GM18861 (cell line): ENCODE results near the gene N4BP3.
A peak's percentile ranks its signal among the peaks of the same experiment; 100 is the strongest.

ENCODE experiments used
- ATAC-seq: cut with Tn5 transposase; IDR thresholded peaks from one replicate; pipeline ENCODE4 v1.9.1; 2021; ENCODE audit not compliant: unreplicated experiment

N4BP3 gene

DNA sequence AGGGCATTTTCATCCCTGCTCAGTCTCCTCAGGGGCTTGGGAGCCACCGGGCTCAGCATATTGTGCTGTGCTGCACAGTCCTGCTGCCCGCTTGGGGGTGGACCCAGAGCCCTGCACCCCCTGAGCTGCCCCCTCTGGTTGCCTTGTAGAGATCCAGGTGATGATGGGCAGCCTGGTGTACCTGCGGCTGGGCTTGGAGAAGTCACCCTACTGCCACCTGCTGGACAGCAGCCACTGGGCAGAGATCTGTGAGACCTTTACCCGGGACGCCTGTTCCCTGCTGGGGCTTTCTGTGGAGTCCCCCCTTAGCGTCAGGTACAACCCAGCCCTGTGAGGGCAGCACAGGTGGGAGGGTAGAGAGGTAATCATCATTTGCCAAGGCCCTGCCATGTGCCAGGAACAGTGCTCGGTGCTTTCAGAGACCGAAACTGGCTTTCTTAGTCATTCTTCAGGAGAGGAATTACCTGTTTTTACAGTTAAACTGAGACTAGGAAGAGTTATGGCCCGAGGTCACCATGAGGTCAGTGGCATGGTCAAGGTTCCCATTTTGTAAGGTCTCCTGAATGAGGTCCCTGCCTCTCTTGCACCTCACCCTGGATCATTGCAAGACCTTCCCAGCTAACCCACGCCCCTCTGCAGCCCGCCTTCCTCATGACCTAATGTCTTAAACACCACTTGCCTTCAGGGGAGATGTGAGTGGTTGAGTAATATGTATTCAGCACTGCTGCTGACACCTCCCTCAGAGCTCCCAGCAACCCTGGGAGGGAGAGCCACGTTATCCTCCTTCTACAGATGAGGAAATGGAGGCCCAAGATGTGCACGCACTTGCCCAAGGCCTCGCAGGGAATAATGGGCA, 32.9 kb downstream of the N4BP3 start:
- ATAC-seq: no peak

- no peak for ATAC-seq
These were observed 34.1 kb downstream of the N4BP3 start for GRCh38 chr5:178147406-178147805.

- no peak for ATAC-seq
These were observed 36.0 kb downstream of the N4BP3 start for GRCh38 chr5:178149199-178149932.

GRCh38 chr5:178150977-178151734, 37.8 kb downstream of the N4BP3 start:
- ATAC-seq: no peak

DNA sequence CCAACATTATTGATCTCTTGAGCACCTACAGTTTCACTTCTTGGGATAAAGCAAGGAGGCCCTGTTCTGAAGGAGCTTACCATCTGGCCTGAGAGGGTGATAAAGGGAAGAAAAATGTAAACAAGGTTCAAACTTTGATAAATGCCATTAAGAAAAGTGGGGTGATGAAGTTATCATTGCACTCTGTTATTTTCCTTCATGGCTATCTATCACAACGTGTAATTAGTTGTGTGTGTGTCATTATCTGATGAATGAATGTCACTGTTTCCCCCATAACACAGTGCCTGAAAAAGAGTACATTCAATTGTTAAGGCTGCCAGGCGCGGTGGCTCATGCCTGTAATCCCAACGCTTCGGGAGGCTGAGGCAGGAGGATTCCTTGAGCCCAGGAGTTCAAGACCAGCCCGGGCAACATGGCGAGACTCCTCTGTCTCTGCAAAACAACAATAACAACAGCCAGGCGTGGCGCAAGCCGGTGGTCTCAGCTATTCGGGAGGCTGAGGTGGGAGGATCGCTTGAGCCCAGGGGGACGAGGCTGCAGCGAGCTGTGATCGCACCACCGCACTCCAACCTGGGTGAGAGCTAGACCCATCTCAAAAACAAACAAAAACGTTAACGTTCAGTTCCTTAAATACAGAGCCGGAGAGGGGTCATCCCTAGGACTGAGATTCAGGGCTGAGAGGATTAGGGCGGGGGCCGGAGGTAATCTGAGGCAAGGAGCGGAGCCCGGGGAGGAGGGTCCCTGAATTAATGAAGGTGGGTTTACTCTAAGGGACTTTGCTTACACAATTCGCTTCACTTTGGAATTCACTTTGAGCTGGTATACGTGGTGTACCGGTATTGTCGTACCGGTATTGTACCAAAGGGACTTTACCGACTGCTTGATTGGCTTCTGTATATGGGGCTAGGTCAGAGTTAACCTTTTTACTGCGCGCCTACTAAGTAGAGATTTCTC, 39.4 kb downstream of the N4BP3 start:
- ATAC-seq: no peak

DNA sequence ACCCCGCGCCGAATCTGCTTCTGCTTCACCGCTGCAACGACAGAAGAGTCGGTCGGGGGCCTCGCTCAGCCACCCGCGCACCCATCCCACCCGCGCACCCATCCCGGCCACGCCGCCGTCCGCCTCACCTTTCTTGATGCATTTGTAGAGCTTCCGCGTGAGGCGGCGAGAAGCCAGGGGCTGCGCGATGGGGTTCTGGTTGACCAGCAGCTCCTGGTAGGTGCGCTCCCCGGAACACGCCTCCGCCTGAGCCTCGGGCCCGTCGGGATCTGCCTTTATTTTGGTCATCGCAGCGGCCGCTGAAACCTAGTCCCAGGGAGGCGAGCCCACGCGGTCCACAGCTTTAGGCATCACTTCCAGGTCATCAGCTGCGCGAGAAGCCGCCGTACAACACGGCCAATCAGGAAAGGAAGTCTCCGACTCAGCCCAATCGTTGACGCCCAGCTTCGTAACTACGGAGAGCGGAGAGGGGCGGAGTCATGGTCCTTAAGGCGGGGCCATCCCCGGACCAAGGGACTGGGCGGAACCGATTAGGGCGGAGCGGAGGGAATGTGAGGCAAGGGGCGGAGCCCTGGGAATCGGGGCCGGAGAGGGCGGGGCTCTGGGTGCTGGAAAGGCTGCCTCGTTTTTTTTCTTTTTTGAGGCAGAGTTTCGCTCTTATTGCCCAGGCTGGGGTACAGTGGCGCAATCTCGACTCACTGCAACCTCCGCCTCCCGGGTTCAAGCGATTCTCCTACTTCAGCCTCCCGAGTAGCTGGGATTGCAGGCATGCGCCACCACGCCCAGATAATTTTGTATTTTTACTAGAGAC, 40.4 kb downstream of the N4BP3 start, which contains the start of gene NHP2:
TSS of gene NHP2 (minus strand) at position 356 of the 811 bp plus-strand sequence. CDS start at position 288, 68 bp downstream.
- peak; percentile 97 for ATAC-seq

DNA sequence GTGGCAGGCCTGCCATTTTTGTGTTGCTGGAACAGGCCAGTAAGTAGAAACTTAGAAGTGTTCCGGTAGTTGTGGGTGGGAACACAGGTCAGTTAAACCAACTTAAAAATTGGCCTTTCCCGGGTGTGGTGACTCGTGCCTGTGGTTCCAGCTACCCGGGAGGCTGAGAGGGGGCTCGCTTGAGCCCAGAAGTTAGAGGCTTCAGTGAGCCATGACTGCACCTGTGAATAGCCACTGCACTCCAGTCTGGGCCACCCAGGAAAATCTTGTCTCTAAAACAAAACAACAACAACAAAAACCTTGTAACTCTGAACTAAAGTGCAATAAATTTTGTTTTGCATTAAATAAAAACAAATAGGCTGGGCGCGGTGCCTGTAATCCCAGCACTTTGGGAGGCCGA, 41.7 kb downstream of the N4BP3 start:
- ATAC-seq: no peak

DNA sequence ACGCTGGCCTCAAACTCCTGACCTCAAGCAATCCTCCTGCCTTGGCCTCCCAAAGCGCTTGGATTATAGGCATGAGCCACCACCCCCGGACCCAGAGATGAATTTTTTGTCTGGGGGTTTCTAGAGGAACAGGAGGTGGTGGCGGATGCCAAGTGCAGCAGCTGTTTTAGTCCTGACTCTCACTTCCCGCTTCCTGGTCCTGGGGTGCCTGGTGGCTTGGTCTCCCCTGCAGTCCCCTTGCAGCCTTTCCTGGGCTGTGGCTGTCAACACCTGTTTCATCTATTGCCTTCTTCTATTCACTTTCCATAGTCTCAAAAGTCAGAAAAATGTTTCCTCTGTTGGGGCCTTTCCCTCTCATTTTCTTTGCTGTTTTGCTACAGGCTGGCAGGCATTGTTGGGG, 46.8 kb downstream of the N4BP3 start:
- no peak for ATAC-seq

DNA sequence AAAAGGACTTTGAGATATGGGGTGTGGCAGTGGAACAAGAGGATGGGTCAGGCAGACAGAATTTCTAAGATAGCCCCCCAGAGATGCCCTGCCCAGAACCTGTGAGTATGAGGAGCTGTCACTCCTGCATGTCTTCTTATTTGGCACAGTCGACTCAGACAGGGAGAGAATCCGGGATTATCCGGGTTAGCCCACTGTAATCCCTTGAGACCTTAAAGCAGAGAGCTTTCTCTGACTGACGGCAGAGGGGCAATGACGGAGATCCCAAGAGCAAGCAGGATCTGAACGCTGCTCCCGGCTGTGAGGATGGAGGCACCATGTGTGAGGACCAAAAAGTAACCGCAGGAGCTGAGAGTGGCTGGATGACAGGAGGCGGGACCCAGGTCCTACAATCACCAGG, 49.1 kb downstream of the N4BP3 start:
- ATAC-seq: no peak

- ATAC-seq: peak; percentile 89
These were observed 50.7 kb downstream of the N4BP3 start for GRCh38 chr5:178163772-178164735.

DNA sequence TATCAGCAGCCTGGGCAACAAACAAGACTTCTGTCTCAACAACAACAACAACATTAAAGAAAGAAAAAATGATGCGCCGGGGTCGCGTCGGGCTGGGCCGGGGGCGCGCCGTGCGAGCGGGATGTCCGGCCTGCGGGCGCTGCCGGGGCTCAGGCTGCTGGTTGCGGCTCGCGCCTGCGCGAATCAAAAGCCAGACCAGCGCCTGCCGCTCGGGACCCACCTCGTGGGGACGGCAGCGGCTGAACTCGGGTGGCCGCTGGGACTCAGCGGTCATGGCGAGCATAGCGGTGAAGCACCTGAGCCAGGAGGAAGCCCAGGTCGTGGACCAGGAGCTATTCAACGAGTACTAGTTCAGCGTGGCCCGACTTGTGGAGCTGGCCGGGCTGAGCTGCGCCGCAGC, 52.2 kb downstream of the N4BP3 start:
- no peak for ATAC-seq

DNA sequence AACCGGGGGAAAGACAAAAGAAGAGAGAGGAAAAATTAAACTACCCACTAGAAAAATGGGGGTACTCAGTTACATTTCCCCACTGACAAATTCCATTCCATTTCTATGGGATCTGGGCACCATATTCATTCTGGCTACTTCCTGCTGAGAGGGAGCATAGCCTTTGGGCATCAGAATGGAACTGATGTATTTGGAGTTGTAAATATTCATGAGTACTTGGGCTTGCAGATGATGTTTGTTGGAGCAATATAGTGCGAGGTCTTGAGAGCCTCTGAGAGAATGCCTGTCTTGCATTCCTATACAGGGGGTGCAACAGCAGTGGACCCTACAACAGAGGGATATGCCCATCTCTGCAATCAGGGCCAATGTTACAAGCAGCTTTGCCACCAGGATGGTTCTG, 57.1 kb downstream of the N4BP3 start:
- no peak for ATAC-seq

GRCh38 chr5:178174456-178174855, 61.1 kb downstream of the N4BP3 start:
- no peak for ATAC-seq
